ENCODE data around the gene SLC4A8. TPM values are rescaled to one million over a fixed set of nuclear protein-coding genes. Genes with fewer than 3 reads are reported as not detected.
A peak's percentile ranks its signal among the peaks of the same experiment; 100 is the strongest.

SLC4A8 gene
- total and polyA plus RNA-seq, 7 donors, result under 0.01 to 3.0 (median 0.71) TPM

GRCh38 chr12:51531978-51532497 lies 107.4 kb downstream of the SLC4A8 start:
- Histone ChIP-seq H3K27ac (no peak overlapping the region), H3K9me3 (no peaks in the 10 kb centered on the region), H3K4me3 (no peak overlapping the region), H3K27me3 (peaks cover 0 to 34% (median 3%) of the 10 kb centered on the region in 3 donors), H3K36me3 (no peaks in the 10 kb centered on the region), H3K4me1 (peaks cover 0 to 3% (median 0%) of the 10 kb centered on the region in 4 donors)
- 4 to 10% methylated on average over 11 of the region's 11 CpGs for WGBS, 2 donors
- intact Hi-C loops (cut with DNase I), result loop anchor here (5.0 to 10.0 kb wide), 2 partner anchors 110 to 267 kb away; partner anchors contain the start of gene SLC4A8
- TF ChIP-seq CTCF (IDR thresholded peaks at IDR 0.05) (peak; percentile 33 to 76 (median 64)), POLR2AphosphoS5 (IDR thresholded peaks at IDR 0.05) (no peak)
- DNase-seq, result peak; percentile 70

DNA sequence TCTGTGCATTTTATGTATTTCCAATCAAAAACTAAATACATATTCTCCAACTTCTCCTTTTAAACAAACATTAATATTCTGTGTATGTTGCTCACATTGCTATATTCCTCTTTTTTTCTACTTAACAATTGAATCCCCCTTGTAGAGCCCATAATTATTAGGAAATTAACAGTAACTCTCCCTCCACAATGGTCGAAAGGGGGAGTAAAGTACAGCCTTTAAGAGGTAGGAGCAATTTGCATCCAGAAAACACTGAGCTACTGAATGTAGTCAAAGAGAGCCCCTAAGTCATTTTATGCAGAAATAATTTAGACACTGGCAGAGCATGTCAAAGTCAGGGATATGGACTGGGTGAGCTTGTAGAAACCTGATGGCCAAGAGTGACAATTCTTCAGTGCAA lies 109.2 kb downstream of the SLC4A8 start:
- H3K4me3 ChIP-seq, result no peak overlapping the region
- DNase-seq, result no peak
- H3K4me1 ChIP-seq, result peaks cover 0 to 3% (median 0%) of the 10 kb centered on the region in 4 donors
- no peaks in the 10 kb centered on the region for H3K36me3 ChIP-seq
- H3K27ac ChIP-seq, result no peak overlapping the region
- H3K9me3 ChIP-seq, result no peaks in the 10 kb centered on the region
- no peak for TF ChIP-seq EP300 (IDR thresholded peaks at IDR 0.05)
- TF ChIP-seq CTCF (IDR thresholded peaks at IDR 0.05), result no peak
- TF ChIP-seq POLR2A (IDR thresholded peaks at IDR 0.05), result no peak
- no peak for TF ChIP-seq POLR2AphosphoS5 (IDR thresholded peaks at IDR 0.05)
- intact Hi-C loops (cut with DNase I), result loop anchor here (5.0 to 10.0 kb wide), 2 partner anchors 111 to 269 kb away; partner anchors contain the start of gene SLC4A8
- H3K27me3 ChIP-seq, result peaks cover 0 to 43% (median 3%) of the 10 kb centered on the region in 3 donors
- WGBS, 2 donors, result 26 to 31% methylated on average over 1 of the region's 1 CpG

GRCh38 chr12:51534216-51535074 lies 109.8 kb downstream of the SLC4A8 start:
- no peaks in the 10 kb centered on the region for H3K9me3 ChIP-seq

GRCh38 chr12:51536159-51536558 lies 111.5 kb downstream of the SLC4A8 start:
- intact Hi-C loops (cut with DNase I), result loop anchor here (10.0 kb wide), 1 partner anchor 271 kb away; no protein-coding TSS in a partner anchor
- WGBS, 2 donors, result 87 to 88% methylated on average over 3 of the region's 3 CpGs
- Histone ChIP-seq H3K27me3 (peaks cover 0 to 38% (median 0%) of the 10 kb centered on the region in 3 donors), H3K27ac (no peak overlapping the region), H3K4me3 (no peak overlapping the region), H3K4me1 (peaks cover 0 to 3% (median 0%) of the 10 kb centered on the region in 4 donors), H3K9me3 (no peaks in the 10 kb centered on the region), H3K36me3 (no peaks in the 10 kb centered on the region)
- no peak for DNase-seq
- TF ChIP-seq EP300 (IDR thresholded peaks at IDR 0.05), result no peak
- no peak for TF ChIP-seq POLR2AphosphoS5 (IDR thresholded peaks at IDR 0.05)
- no peak for TF ChIP-seq CTCF (IDR thresholded peaks at IDR 0.05)
- TF ChIP-seq POLR2A (IDR thresholded peaks at IDR 0.05), result no peak

More at GRCh38 chr12:51534216-51535074, 109.8 kb downstream of the SLC4A8 start:
- intact Hi-C loops (cut with DNase I), result loop anchor here (5.0 to 10.0 kb wide), 2 partner anchors 112 to 270 kb away; partner anchors contain the start of gene SLC4A8
- peaks cover 0 to 43% (median 3%) of the 10 kb centered on the region in 3 donors for H3K27me3 ChIP-seq
- H3K4me3 ChIP-seq, result no peak overlapping the region
- no peak for DNase-seq
- peaks cover 0 to 3% (median 0%) of the 10 kb centered on the region in 4 donors for H3K4me1 ChIP-seq
- H3K36me3 ChIP-seq, result no peaks in the 10 kb centered on the region
- TF ChIP-seq CTCF (IDR thresholded peaks at IDR 0.05), result no peak
- TF ChIP-seq EP300 (IDR thresholded peaks at IDR 0.05), result no peak
- no peak for TF ChIP-seq POLR2A (IDR thresholded peaks at IDR 0.05)
- no peak for TF ChIP-seq POLR2AphosphoS5 (IDR thresholded peaks at IDR 0.05)
- 55 to 69% methylated on average over 17 of the region's 17 CpGs for WGBS, 2 donors
- H3K27ac ChIP-seq, result no peak overlapping the region
